Esophagus muscularis mucosa (tissue), 4 donors: Measurements from ENCODE around the gene HAND2. TPM values are rescaled to one million over a fixed set of nuclear protein-coding genes. Genes with fewer than 3 reads are reported as not detected.

Experiments
- DNase-seq: peaks from one replicate; pipeline ENCODE4 v3.0.0-alpha.2; 2017; ENCODE audit errors: extremely low spot score
- H3K27ac ChIP-seq, 4 donors: fragments of 200-600 bp; sonication (generic); replicated peaks in 1 of 4; 1 replicate in 3 of 4; 2 replicates in 1 of 4; pipeline ENCODE4 v1.5.1; 2016 to 2019; ENCODE audit warnings: mild to moderate bottlenecking in 1 of 4
- H3K27me3 ChIP-seq, 4 donors: fragments of 200-600 bp; sonication (generic); one replicate each; pipeline versions ENCODE4 v1.5.1 to v1.6.0; 2016 to 2019
- H3K36me3 ChIP-seq, 4 donors: fragments of 200-600 bp; sonication (generic); one replicate each; pipeline ENCODE4 v1.5.1; 2016 to 2019
- H3K4me1 ChIP-seq, 4 donors: fragments of 200-600 bp; sonication (generic); one replicate each; pipeline ENCODE4 v1.5.1; 2016 to 2019
- H3K4me3 ChIP-seq, 4 donors: fragments of 200-600 bp; sonication (generic); 1 replicate in 2 of 4; 2 replicates in 2 of 4; pipeline ENCODE4 v1.5.1; 2016 to 2019; ENCODE audit warnings: mild to moderate bottlenecking in 4 of 4, moderate library complexity in 1 of 4
- H3K9me3 ChIP-seq, 4 donors: fragments of 200-600 bp; sonication (generic); 1 replicate in 3 of 4; 2 replicates in 1 of 4; pipeline ENCODE4 v1.5.1; 2016 to 2019
- EP300 ChIP-seq: sonication (generic); formaldehyde crosslinking; IDR thresholded peaks from one replicate; pipeline ENCODE4 v1.6.1; 2017; ENCODE audit warnings: antibody characterized with exemption
- POLR2A ChIP-seq: fragments of 450-650 bp; IDR thresholded peaks from one replicate; pipeline ENCODE4 v1.6.1; 2017; ENCODE audit warnings: antibody characterized with exemption, moderate library complexity, mild to moderate bottlenecking, low read depth
- POLR2AphosphoS5 ChIP-seq, 2 donors: sonication (generic); formaldehyde crosslinking; IDR thresholded peaks; one replicate each; pipeline ENCODE4 v1.6.1; 2017; ENCODE audit warnings: antibody characterized with exemption in 2 of 2
- WGBS: methylation state at CpG from one replicate; pipeline ENCODE4 v1.1.5; 2018; 5-methylcytosine and 5-hydroxymethylcytosine counted together
- intact Hi-C: fragments of 100-400 bp; cut with DNase I; formaldehyde crosslinking; loops from one replicate; pipeline ENCODE4 v1.15.1; 2023
- total RNA-seq, 4 donors: library from RNA; depleted of rRNA; stranded (reverse); fragments of >200 nt; gene quantifications; one replicate each; pipeline versions ENCODE4 v1.1.0 to v1.2.1, GENCODE V29; 2016
- TF ChIP-seq, protein P1 (sequence below), 3 experiments: fragments of 200-600 bp in 2 of 3; fragments of 450-650 bp in 1 of 3; sonication (generic) in 2 of 3; IDR thresholded peaks; one replicate each; pipeline ENCODE4 v1.5.1; 2017 to 2019; ENCODE audit warnings: antibody characterized with exemption in 3 of 3, mild to moderate bottlenecking in 2 of 3, moderate library complexity in 1 of 3

Gene HAND2
- total RNA-seq, 4 donors from 2014 or later, result 77.7 to 165 (median 138) TPM

DNA sequence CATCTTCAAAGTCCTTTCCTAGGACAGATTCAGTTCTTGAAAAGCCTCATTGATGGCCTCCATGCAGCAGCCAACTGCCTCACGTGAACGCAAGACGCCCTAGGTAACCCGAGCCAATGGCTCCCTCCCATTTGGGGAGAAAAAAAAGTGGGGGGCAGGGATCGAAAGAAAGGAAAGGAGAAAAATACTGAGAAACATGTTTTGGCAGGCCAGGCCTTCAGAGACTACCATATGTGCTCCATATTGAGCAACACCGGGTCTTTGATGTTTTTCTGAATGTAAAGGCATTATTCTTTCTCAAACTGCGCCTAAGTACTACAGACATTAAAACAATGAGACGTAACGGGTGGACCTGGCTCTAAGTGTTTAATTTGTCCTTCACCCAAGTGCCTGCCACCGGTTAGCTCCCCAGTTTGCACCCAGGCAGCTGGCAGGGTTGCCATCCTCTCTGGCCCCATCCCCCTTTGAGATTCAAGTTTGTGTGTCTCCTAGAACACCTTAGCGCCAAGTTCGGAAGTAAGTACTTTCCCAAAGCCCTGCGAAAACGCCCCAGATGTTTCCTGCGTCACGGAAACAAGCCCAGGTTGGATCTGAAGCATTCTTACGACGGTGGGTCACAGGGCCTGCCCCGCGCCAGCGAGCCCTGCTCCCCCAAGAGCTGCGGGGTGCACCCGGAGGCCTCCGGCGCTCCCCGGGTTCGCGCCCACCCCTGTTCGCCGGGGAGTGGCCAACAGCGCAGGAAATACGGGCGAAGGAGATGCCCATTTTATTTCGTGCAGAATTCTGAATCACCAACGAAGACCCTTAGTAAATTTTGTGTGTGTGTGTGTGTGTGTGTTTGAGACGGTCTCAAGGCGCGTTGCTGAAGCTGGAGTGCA, 30.1 kb downstream of the HAND2 start:
- H3K9me3 ChIP-seq, result no peaks in the 10 kb centered on the region
- intact Hi-C loops, result loop anchor here (10.0 kb wide), 1 partner anchor 625 kb away; no protein-coding TSS in a partner anchor
- peaks cover 0 to 37% (median 0%) of the 10 kb centered on the region in 4 donors for H3K27me3 ChIP-seq
- H3K36me3 ChIP-seq, result no peaks in the 10 kb centered on the region
- peaks cover 0 to 25% (median 19%) of the 10 kb centered on the region in 4 donors for H3K4me1 ChIP-seq
- peak; percentile 64 for DNase-seq
- H3K27ac ChIP-seq, result no peak overlapping the region
- 52% methylated on average over 29 of the region's 38 CpGs for WGBS
- TF ChIP-seq EP300, result no peak
- TF ChIP-seq POLR2AphosphoS5 (IDR thresholded peaks at IDR 0.05), result no peak
- no peak for TF ChIP-seq POLR2A
- TF ChIP-seq, protein P1, sequence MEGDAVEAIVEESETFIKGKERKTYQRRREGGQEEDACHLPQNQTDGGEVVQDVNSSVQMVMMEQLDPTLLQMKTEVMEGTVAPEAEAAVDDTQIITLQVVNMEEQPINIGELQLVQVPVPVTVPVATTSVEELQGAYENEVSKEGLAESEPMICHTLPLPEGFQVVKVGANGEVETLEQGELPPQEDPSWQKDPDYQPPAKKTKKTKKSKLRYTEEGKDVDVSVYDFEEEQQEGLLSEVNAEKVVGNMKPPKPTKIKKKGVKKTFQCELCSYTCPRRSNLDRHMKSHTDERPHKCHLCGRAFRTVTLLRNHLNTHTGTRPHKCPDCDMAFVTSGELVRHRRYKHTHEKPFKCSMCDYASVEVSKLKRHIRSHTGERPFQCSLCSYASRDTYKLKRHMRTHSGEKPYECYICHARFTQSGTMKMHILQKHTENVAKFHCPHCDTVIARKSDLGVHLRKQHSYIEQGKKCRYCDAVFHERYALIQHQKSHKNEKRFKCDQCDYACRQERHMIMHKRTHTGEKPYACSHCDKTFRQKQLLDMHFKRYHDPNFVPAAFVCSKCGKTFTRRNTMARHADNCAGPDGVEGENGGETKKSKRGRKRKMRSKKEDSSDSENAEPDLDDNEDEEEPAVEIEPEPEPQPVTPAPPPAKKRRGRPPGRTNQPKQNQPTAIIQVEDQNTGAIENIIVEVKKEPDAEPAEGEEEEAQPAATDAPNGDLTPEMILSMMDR (IDR thresholded peaks at IDR 0.05), result no peak
- H3K4me3 ChIP-seq, result no peak overlapping the region

DNA sequence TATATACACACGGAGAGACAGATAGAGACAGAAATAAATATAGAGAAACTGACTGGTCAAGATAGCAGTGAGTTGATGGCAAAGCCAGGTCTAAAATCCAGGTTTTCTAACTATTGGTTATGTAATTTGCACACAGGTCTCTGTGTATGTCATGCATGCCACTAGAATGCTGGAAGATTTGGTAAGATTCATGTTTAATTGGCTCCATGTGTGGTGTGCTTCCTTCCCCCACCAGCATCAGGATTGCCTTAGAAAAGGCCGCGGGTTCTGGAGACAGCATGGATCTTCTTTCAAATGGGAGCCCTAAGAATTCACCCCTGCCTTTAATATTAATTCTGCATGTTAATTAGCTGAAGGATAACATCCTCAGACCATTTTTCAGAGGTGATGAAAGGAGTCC, 31.3 kb downstream of the HAND2 start:
- DNase-seq, result peak; percentile 17
- 96% methylated on average over 3 of the region's 3 CpGs for WGBS
- TF ChIP-seq, protein P1 (IDR thresholded peaks at IDR 0.05), result no peak
- no peaks in the 10 kb centered on the region for H3K36me3 ChIP-seq
- no peak overlapping the region for H3K4me3 ChIP-seq
- H3K27ac ChIP-seq, result no peak overlapping the region
- no peaks in the 10 kb centered on the region for H3K9me3 ChIP-seq
- intact Hi-C loops, result no loop called here
- peaks cover 0 to 27% (median 20%) of the 10 kb centered on the region in 4 donors for H3K4me1 ChIP-seq
- H3K27me3 ChIP-seq, result peaks cover 0 to 37% (median 0%) of the 10 kb centered on the region in 4 donors

DNA sequence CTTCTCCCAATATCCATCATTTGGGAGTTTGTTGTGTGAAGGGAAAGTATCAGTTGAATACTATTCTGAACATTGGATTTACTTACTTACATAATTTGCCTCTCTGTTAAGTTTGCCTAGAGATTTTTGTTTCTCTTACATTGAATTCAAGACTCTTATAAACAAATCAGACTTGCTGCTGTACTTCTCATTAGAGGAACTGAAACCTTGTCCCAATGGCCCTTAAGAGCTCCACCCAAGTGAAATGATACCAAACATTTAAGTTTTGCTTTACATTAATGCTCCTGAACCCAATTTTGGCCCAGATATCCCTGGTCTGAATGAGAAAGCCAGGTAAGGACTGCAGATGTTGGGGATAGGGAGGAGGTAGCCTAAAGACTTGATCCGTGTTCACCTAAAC, 32.0 kb downstream of the HAND2 start:
- Histone ChIP-seq H3K27ac (no peak overlapping the region), H3K4me3 (no peak overlapping the region), H3K9me3 (no peaks in the 10 kb centered on the region), H3K36me3 (no peaks in the 10 kb centered on the region), H3K27me3 (peaks cover 0 to 35% (median 0%) of the 10 kb centered on the region in 4 donors), H3K4me1 (peaks cover 0 to 25% (median 19%) of the 10 kb centered on the region in 4 donors)
- no peak for TF ChIP-seq EP300
- TF ChIP-seq, protein P1 (IDR thresholded peaks at IDR 0.05), result no peak
- TF ChIP-seq POLR2A, result no peak
- TF ChIP-seq POLR2AphosphoS5 (IDR thresholded peaks at IDR 0.05), result no peak
- intact Hi-C loops, result no loop called here
- 92% methylated on average over 1 of the region's 1 CpG for WGBS
- peak; percentile 57 for DNase-seq

DNA sequence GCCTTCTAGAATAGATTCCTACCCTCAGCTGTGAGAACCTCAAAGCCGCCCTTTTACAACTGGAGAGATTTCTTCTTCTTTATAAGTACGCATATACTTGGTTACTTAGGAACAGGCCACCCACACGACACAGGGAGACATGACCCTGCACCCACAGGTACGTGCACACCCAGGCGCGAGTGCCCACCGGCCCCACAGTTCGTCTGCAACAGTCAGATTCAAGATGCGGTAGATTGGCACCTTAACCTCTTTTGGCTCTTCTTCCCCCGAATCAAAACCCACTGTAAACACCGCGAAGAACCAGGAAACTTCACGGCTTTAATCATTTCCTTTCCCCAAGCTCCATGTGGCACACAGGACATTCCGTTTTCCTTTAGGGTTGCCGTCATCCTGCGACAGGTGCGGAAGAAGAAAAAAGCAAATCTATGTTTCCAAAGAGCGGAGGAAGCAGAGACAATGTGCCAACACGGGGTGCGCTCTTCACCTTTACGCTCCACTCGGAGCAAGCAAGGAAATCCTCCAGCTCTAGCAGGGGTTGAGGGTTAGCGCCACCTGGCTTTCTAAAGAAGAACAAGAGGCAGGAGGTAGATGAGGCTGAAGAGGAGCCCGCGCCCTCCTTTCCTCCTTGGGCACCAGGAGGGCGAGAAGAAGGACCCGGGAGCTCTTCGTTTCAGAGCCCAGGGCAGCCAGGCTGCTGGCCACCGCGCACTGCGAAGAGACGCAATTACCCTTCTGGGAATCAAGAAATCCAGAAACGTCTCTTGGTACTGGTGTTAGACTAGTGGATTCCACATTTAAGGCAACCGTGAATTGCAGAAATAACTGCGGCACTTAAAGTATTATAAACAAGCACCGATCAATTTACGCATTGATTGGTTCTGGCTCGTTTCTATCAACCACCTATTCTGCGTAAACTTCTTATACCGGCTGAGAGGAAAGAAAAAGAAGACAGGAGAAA, 35.7 kb downstream of the HAND2 start:
- H3K9me3 ChIP-seq, result no peaks in the 10 kb centered on the region
- H3K4me3 ChIP-seq, result peak overlapping the region; percentile 46 to 56 (median 53)
- peak; percentile 49 to 56 for TF ChIP-seq POLR2AphosphoS5 (IDR thresholded peaks at IDR 0.05)
- TF ChIP-seq, protein P1 (IDR thresholded peaks at IDR 0.05), result peak; percentile 74 to 86 (median 80)
- no peak for TF ChIP-seq POLR2A
- intact Hi-C loops, result loop anchor here (2.0 kb wide), 1 partner anchor 73 kb away; no protein-coding TSS in a partner anchor
- DNase-seq, result peak; percentile 93
- peaks cover 12 to 38% (median 35%) of the 10 kb centered on the region in 4 donors for H3K4me1 ChIP-seq
- no peaks in the 10 kb centered on the region for H3K27me3 ChIP-seq
- no peaks in the 10 kb centered on the region for H3K36me3 ChIP-seq
- H3K27ac ChIP-seq, result peak overlapping the region in 2 of 4 donors; percentile 16 to 33
- WGBS, result 23% methylated on average over 40 of the region's 40 CpGs
